Measurements from ENCODE around the gene ERP29. TPM values are rescaled to one million over a fixed set of nuclear protein-coding genes. Genes with fewer than 3 reads are reported as not detected.
A peak's percentile ranks its signal among the peaks of the same experiment; 100 is the strongest.
"Not testable (repeated sequence)": the region's sequence is repeated elsewhere in the genome, so short reads cannot be mapped to it uniquely, and the experiment has no call there.

ERP29 gene
- total and polyA plus RNA-seq, 8 donors = 48.5 to 101 (median 66.2) TPM

DNA sequence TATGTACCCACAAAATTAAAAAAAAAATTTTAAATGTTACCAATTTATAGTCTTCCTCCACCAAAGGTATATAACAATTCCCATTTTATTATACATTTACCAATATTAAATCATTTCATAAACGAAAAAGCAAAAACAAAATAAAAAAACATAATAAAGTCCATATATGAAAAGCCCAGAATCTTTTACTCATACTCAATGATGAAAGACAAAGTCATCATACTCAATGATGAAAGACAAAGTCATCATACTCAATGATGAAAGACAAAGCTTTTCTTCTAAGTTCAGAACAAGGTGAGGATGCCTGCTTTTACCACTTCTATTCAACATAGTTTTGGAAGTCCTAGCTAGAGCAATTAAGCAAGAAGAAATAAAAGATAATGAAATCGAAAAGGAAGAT, 28.4 kb upstream of the ERP29 start:
- H3K4me3 ChIP-seq = no peak overlapping the region
- DNase-seq (no peak), FAIRE-seq (peak; percentile 53), ATAC-seq (no peak)
- H3K9me3 ChIP-seq = no peaks in the 10 kb centered on the region
- intact Hi-C loops (cut with DNase I) = no loop called here
- TF ChIP-seq CTCF (IDR thresholded peaks at IDR 0.05) = no peak
- no peaks in the 10 kb centered on the region for H3K4me1 ChIP-seq
- H3K27ac ChIP-seq = no peak overlapping the region
- H3K36me3 ChIP-seq = no peaks in the 10 kb centered on the region
- no peaks in the 10 kb centered on the region for H3K27me3 ChIP-seq
- WGBS, 2 donors = 64% methylated on average over 2 of the region's 2 CpGs

- TF ChIP-seq CTCF (IDR thresholded peaks at IDR 0.05) = no peak
Observed at GRCh38 chr12:111991535-111991934, 21.7 kb upstream of the ERP29 start.

GRCh38 chr12:111991946-111992345, 21.3 kb upstream of the ERP29 start:
- ATAC-seq (no peak), DNase-seq (no peak), FAIRE-seq (no peak)
- H3K4me3 ChIP-seq = no peak overlapping the region
- no peaks in the 10 kb centered on the region for H3K36me3 ChIP-seq
- no peak overlapping the region for H3K27ac ChIP-seq
- intact Hi-C loops (cut with DNase I) = no loop called here
- no peaks in the 10 kb centered on the region for H3K9me3 ChIP-seq
- H3K4me1 ChIP-seq = no peaks in the 10 kb centered on the region
- no peaks in the 10 kb centered on the region for H3K27me3 ChIP-seq
- no peak for TF ChIP-seq CTCF (IDR thresholded peaks at IDR 0.05)
- WGBS, 2 donors = 91 to 100% methylated on average over 4 of the region's 4 CpGs

More at GRCh38 chr12:111991535-111991934, 21.7 kb upstream of the ERP29 start:
- ATAC-seq (no peak), DNase-seq (no peak), FAIRE-seq (no peak)
- Histone ChIP-seq H3K4me3 (no peak overlapping the region), H3K27me3 (no peaks in the 10 kb centered on the region), H3K27ac (no peak overlapping the region), H3K4me1 (no peaks in the 10 kb centered on the region), H3K9me3 (no peaks in the 10 kb centered on the region), H3K36me3 (no peaks in the 10 kb centered on the region)
- 93 to 99% methylated on average over 2 of the region's 2 CpGs for WGBS, 2 donors
- intact Hi-C loops (cut with DNase I) = no loop called here

- intact Hi-C loops (cut with DNase I) = no loop called here
- no peak overlapping the region for H3K27ac ChIP-seq
- TF ChIP-seq CTCF (IDR thresholded peaks at IDR 0.05) = no peak
- no peaks in the 10 kb centered on the region for H3K27me3 ChIP-seq
- WGBS, 2 donors = 77 to 82% methylated on average over 6 of the region's 6 CpGs
- no peak for ATAC-seq
- FAIRE-seq = no peak
- no peaks in the 10 kb centered on the region for H3K36me3 ChIP-seq
- no peak overlapping the region for H3K4me3 ChIP-seq
- no peaks in the 10 kb centered on the region for H3K9me3 ChIP-seq
- no peak for DNase-seq
- no peaks in the 10 kb centered on the region for H3K4me1 ChIP-seq
Observed at GRCh38 chr12:111992464-111992863, 20.8 kb upstream of the ERP29 start.

DNA sequence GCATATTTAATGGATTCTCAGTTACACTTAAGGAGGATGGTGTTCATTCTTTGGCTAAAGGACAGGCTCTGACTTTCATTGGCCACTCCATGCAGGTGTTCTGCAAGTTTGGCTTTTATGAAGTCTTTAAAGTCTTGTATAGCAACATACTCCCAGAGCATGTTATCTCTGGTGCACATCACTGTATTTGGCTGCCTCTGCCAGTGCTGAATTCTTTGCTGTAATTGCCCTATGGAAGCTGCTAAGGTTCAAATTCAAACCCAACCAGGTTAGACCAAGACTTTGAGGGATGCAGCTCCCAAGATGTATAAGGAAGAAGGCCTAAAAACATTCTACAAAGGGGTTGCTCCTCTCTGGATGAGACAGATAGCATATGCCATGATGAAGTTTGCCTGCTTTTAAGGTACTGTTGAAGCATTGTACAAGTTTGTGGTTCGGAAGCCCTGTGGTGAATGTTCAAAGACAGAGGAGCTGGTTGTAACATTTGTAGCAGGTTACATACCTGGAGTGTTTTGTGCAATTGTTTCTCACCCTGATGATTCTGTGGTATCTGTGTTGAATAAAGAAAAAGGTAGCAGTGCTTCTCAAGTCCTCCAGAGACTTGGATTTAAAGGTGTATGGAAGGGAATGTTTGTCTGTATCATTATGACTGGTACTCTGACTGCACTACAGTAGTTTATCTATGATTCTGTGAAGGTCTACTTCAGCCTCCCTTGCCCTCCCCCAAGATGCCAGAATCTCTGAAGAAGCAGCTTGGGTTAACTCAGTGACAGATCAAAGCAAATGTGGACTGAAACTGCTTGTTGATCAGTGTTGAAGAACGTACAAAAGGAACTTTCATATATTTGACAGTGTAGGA, 19.7 kb upstream of the ERP29 start:
- no peak for TF ChIP-seq CTCF (IDR thresholded peaks at IDR 0.05)
- DNase-seq (no peak), FAIRE-seq (no peak), ATAC-seq (no peak)
- Histone ChIP-seq H3K4me1 (no peaks in the 10 kb centered on the region), H3K4me3 (peak overlapping the region in 1 of 4 donors; percentile 4), H3K27ac (no peak overlapping the region), H3K36me3 (no peaks in the 10 kb centered on the region), H3K27me3 (no peaks in the 10 kb centered on the region), H3K9me3 (no peaks in the 10 kb centered on the region)
- intact Hi-C loops (cut with DNase I) = no loop called here
- WGBS, 2 donors = 75 to 79% methylated on average over 2 of the region's 2 CpGs

GRCh38 chr12:111994211-111995111, 18.8 kb upstream of the ERP29 start:
- H3K36me3 ChIP-seq; intact Hi-C loops (cut with DNase I); H3K27ac ChIP-seq; ATAC-seq; FAIRE-seq; H3K27me3 ChIP-seq; H3K4me1 ChIP-seq; DNase-seq; H3K9me3 ChIP-seq: not testable (repeated sequence)
- peak overlapping the region in 1 of 4 donors; percentile 4 for H3K4me3 ChIP-seq
- WGBS, 2 donors = 45% methylated on average over 17 of the region's 17 CpGs

Data from pancreas (tissue), 10 donors.